ENCODE measurements around the gene ZNF474.

DNA sequence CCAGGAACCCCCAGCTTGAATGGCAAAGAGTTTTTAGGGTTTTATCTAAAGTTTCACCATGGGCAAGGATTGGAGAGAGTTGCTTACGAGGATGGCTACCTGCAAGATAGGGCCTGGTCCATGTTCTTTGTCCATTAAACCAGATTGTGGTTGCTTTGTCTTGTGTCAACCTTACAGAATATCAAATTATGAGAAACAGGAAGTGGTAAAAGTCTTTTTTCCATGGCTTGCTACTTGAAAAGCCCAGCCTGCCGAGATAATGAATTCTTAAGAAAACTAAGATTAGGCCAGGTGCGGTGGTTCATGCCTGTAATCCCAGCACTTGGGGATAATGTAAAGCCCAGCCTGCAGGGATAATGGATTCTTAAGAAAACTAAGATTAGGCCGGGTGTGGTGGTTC lies 24.4 kb downstream of the ZNF474 start:
- TF ChIP-seq, protein P1, sequence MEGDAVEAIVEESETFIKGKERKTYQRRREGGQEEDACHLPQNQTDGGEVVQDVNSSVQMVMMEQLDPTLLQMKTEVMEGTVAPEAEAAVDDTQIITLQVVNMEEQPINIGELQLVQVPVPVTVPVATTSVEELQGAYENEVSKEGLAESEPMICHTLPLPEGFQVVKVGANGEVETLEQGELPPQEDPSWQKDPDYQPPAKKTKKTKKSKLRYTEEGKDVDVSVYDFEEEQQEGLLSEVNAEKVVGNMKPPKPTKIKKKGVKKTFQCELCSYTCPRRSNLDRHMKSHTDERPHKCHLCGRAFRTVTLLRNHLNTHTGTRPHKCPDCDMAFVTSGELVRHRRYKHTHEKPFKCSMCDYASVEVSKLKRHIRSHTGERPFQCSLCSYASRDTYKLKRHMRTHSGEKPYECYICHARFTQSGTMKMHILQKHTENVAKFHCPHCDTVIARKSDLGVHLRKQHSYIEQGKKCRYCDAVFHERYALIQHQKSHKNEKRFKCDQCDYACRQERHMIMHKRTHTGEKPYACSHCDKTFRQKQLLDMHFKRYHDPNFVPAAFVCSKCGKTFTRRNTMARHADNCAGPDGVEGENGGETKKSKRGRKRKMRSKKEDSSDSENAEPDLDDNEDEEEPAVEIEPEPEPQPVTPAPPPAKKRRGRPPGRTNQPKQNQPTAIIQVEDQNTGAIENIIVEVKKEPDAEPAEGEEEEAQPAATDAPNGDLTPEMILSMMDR (IDR thresholded peaks at IDR 0.05), result no peak
- no peak for TF ChIP-seq POLR2A (IDR thresholded peaks at IDR 0.05)
